Esophagus squamous epithelium (tissue), 4 donors: ENCODE results near the gene NPAT.

Source experiments
- POLR2A ChIP-seq, 4 donors: fragments of 450-650 bp; IDR thresholded peaks; one replicate each; pipeline ENCODE4 v1.6.1; 2017; ENCODE audit warnings: antibody characterized with exemption in 4 of 4, mild to moderate bottlenecking in 4 of 4, moderate library complexity in 3 of 4
- TF ChIP-seq, protein P1 (sequence below), 6 experiments: fragments of 450-650 bp in 4 of 6; fragments of 200-600 bp in 2 of 6; sonication (generic) in 2 of 6; IDR thresholded peaks; one replicate each; pipeline ENCODE4 v1.5.1; 2016 to 2019; ENCODE audit warnings: antibody characterized with exemption in 6 of 6, mild to moderate bottlenecking in 4 of 6, moderate library complexity in 4 of 6

DNA sequence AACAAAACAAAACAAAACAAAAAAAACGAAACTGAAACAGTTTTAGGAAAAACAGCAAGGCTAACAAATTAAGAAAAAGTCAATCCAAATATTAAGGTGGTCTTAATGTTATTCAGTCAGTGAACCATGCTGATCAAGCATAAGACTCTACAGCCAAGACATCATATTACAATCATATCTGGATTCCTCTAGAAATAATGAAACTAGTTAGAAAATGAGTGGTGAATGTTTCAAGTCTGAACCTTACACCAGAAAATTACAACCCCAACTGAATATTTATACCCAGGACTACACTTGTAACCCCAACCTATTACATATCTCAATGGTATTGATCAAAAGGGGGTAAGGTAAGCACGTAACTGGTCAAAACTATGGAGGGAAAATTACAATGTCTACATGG lies 52.3 kb downstream of the NPAT start:
- TF ChIP-seq, protein P1, sequence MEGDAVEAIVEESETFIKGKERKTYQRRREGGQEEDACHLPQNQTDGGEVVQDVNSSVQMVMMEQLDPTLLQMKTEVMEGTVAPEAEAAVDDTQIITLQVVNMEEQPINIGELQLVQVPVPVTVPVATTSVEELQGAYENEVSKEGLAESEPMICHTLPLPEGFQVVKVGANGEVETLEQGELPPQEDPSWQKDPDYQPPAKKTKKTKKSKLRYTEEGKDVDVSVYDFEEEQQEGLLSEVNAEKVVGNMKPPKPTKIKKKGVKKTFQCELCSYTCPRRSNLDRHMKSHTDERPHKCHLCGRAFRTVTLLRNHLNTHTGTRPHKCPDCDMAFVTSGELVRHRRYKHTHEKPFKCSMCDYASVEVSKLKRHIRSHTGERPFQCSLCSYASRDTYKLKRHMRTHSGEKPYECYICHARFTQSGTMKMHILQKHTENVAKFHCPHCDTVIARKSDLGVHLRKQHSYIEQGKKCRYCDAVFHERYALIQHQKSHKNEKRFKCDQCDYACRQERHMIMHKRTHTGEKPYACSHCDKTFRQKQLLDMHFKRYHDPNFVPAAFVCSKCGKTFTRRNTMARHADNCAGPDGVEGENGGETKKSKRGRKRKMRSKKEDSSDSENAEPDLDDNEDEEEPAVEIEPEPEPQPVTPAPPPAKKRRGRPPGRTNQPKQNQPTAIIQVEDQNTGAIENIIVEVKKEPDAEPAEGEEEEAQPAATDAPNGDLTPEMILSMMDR (IDR thresholded peaks at IDR 0.05), result no peak
- no peak for TF ChIP-seq POLR2A (IDR thresholded peaks at IDR 0.05)
